SK-N-SH (cell line): Measurements from ENCODE around the gene FERMT2. TPM values are rescaled to one million over a fixed set of nuclear protein-coding genes. Genes with fewer than 3 reads are reported as not detected.

ENCODE experiments used
- CTCF ChIA-PET: fragments of 300-600, 350-600 bp; formaldehyde crosslinking; extraction: SDS; loops from one replicate; lab custom pipeline; 2021; lab: Yijun Ruan, JAX
- POLR2A ChIA-PET: fragments of 350-600 bp; sonication (Branson Sonifier 250); formaldehyde crosslinking; extraction: SDS; loops from one replicate; lab custom pipeline; 2020; ENCODE audit warnings: antibody characterized with exemption, inconsistent platforms; lab: Yijun Ruan, JAX
- DNase-seq: peaks from one replicate; pipeline ENCODE4 v3.0.0; 2012
- H2AFZ ChIP-seq: fragments of 200-600 bp; sonication (generic); 2 replicates; pipeline ENCODE4 v1.8.1; 2016; ENCODE audit warnings: antibody characterized with exemption, mild to moderate bottlenecking, low read depth
- H3F3A ChIP-seq: fragments of 200-600 bp; sonication (generic); replicated peaks from 2 replicates; pipeline ENCODE3; 2016; ENCODE audit warnings: antibody characterized with exemption, mild to moderate bottlenecking; ENCODE audit not compliant: insufficient read depth
- H3K27ac ChIP-seq, 2 experiments: fragments of 200-500 bp in 1 of 2; fragments of 200-600 bp in 1 of 2; sonication (Bioruptor generic) in 1 of 2; sonication (generic), shearing (Covaris generic) in 1 of 2; 2 replicates each; pipeline versions ENCODE4 v1.5.1 to v1.6.1; 2014 to 2016; ENCODE audit warnings: low read depth in 2 of 2, inconsistent platforms in 1 of 2, low read length in 1 of 2, mild to moderate bottlenecking in 1 of 2, mixed read lengths in 1 of 2
- H3K27me3 ChIP-seq: fragments of 200-600 bp; sonication (generic), shearing (Covaris generic); 2 replicates; pipeline ENCODE4 v1.6.1; 2016; ENCODE audit warnings: mixed run types; ENCODE audit not compliant: insufficient read depth
- H3K36me3 ChIP-seq, 2 experiments: fragments of 200-500 bp in 1 of 2; fragments of 200-600 bp in 1 of 2; sonication (Bioruptor generic) in 1 of 2; sonication (generic) in 1 of 2; replicated peaks in 1 of 2; 2 replicates each; pipeline versions ENCODE3 to v1.5.1; 2014 to 2016; ENCODE audit warnings: low read length in 1 of 2, mild to moderate bottlenecking in 1 of 2; ENCODE audit not compliant: insufficient read depth in 2 of 2, control insufficient read depth in 1 of 2
- H3K4me1 ChIP-seq, 2 experiments: fragments of 200-500 bp in 1 of 2; fragments of 200-600 bp in 1 of 2; sonication (Bioruptor generic) in 1 of 2; sonication (generic), shearing (Covaris generic) in 1 of 2; 2 replicates each; pipeline versions ENCODE4 v1.5.1 to v1.6.1; 2014 to 2016; ENCODE audit warnings: low read depth in 1 of 2, low read length in 1 of 2, mixed run types in 1 of 2; ENCODE audit not compliant: insufficient read depth in 2 of 2, control insufficient read depth in 1 of 2
- H3K4me2 ChIP-seq: fragments of 200-600 bp; sonication (generic), shearing (Covaris generic); 2 replicates; pipeline ENCODE4 v1.6.1; 2017; ENCODE audit warnings: mixed run types
- H3K4me3 ChIP-seq, 2 experiments: fragments of 200-500 bp in 1 of 2; fragments of 200-600 bp in 1 of 2; sonication (Bioruptor generic) in 1 of 2; sonication (generic), shearing (Covaris generic) in 1 of 2; 2 replicates each; pipeline versions ENCODE4 v1.5.1 to v1.8.1; 2014 to 2016; ENCODE audit warnings: low read depth in 2 of 2, inconsistent platforms in 1 of 2, low read length in 1 of 2, mild to moderate bottlenecking in 1 of 2, mixed read lengths in 1 of 2, moderate library complexity in 1 of 2
- H3K79me2 ChIP-seq: fragments of 200-600 bp; sonication (generic); 2 replicates; pipeline ENCODE4 v1.8.1; 2017; ENCODE audit warnings: mild to moderate bottlenecking; ENCODE audit not compliant: insufficient read depth
- H3K9ac ChIP-seq: fragments of 200-600 bp; sonication (generic); 2 replicates; pipeline ENCODE4 v1.6.1; 2017; ENCODE audit warnings: mixed run types
- H3K9me2 ChIP-seq: fragments of 200-600 bp; sonication (generic); 2 replicates; pipeline ENCODE4 v1.6.1; 2017; ENCODE audit warnings: mixed run types
- H3K9me3 ChIP-seq: fragments of 200-600 bp; sonication (generic); 2 replicates; pipeline ENCODE4 v1.6.1; 2017; ENCODE audit warnings: mixed run types, mild to moderate bottlenecking, moderate library complexity
- H4K20me1 ChIP-seq: fragments of 200-600 bp; sonication (generic); 2 replicates; pipeline ENCODE4 v1.6.1; 2017; ENCODE audit warnings: mild to moderate bottlenecking, mixed run types; ENCODE audit not compliant: insufficient read depth
- EZH2phosphoT487 ChIP-seq: fragments of 200-600 bp; sonication (generic); IDR thresholded peaks from 2 replicates; pipeline ENCODE4 v1.6.1; 2017; ENCODE audit warnings: low read depth, mixed run types, mild to moderate bottlenecking, antibody characterized with exemption, moderate library complexity, borderline replicate concordance
- FOSL2 ChIP-seq: IDR thresholded peaks from 2 replicates; pipeline ENCODE4 v1.4.0; 2012; ENCODE audit warnings: low read depth, mild to moderate bottlenecking, moderate library complexity, borderline replicate concordance
- JUND ChIP-seq: IDR thresholded peaks from 2 replicates; pipeline ENCODE4 v1.4.0; 2012
- MAX ChIP-seq: IDR thresholded peaks from 2 replicates; pipeline ENCODE4 v1.4.0; 2012; ENCODE audit warnings: low read depth
- MEF2A ChIP-seq: IDR thresholded peaks from 2 replicates; pipeline ENCODE4 v1.4.0; 2012; ENCODE audit warnings: low read depth, borderline replicate concordance
- MXI1 ChIP-seq: IDR thresholded peaks from 2 replicates; pipeline ENCODE4 v1.6.1; 2012; ENCODE audit warnings: mild to moderate bottlenecking, low read depth, low read length, improper control_type of control experiment
- NFIC ChIP-seq: IDR thresholded peaks from 2 replicates; pipeline ENCODE4 v1.4.0; 2012; ENCODE audit warnings: borderline replicate concordance
- NRF1 ChIP-seq: IDR thresholded peaks from 2 replicates; pipeline ENCODE4 v1.6.1; 2012; ENCODE audit warnings: low read depth, mild to moderate bottlenecking, low read length
- POLR2AphosphoS5 ChIP-seq: IDR thresholded peaks from 2 replicates; pipeline ENCODE4 v1.6.1; 2012; ENCODE audit warnings: low read depth, low read length
- RCOR1 ChIP-seq: fragments of 150-350 bp; IDR thresholded peaks from 2 replicates; pipeline ENCODE4 v1.6.1; 2017; ENCODE audit warnings: antibody characterized with exemption, low read length
- REST ChIP-seq: IDR thresholded peaks from 2 replicates; pipeline ENCODE4 v1.6.1; 2012; ENCODE audit warnings: mild to moderate bottlenecking, low read depth, low read length, moderate library complexity
- RFX5 ChIP-seq: IDR thresholded peaks from 2 replicates; pipeline ENCODE4 v1.6.1; 2012; ENCODE audit warnings: mild to moderate bottlenecking, improper control_type of control experiment, low read length
- TCF12 ChIP-seq: IDR thresholded peaks from 2 replicates; pipeline ENCODE4 v1.4.0; 2012
- USF1 ChIP-seq: IDR thresholded peaks from 2 replicates; pipeline ENCODE4 v1.4.0; 2012; ENCODE audit warnings: low read depth, borderline replicate concordance
- USF2 ChIP-seq: fragments of 150-350 bp; IDR thresholded peaks from 2 replicates; pipeline ENCODE4 v1.6.1; 2017; ENCODE audit warnings: antibody characterized with exemption, low read length, low read depth, borderline replicate concordance
- YY1 ChIP-seq: IDR thresholded peaks from 2 replicates; pipeline ENCODE4 v1.4.0; 2012; ENCODE audit warnings: low read depth, mild to moderate bottlenecking
- ZBTB33 ChIP-seq: IDR thresholded peaks from 2 replicates; pipeline ENCODE4 v1.4.0; 2012; ENCODE audit warnings: low read depth, borderline replicate concordance
- WGBS: methylation state at CpG from one replicate; pipeline ENCODE4 v1.1.6; 2017; ENCODE audit warnings: low lambda C conversion rate; 5-methylcytosine and 5-hydroxymethylcytosine counted together
- polyA plus RNA-seq, 3 experiments: library from polyadenylated mRNA; depleted of rRNA; stranded (reverse); fragments of >200 nt; gene quantifications; 2 replicates each; pipeline ENCODE4 v1.2.3, GENCODE V29; 2012

FERMT2 gene
- polyA plus RNA-seq, 1 of the 3 experiments (the other 2 are of a cell fraction), result 40.1 TPM

- Histone ChIP-seq H3K4me3 (no peak overlapping the region), H3K27me3 (no peaks in the 10 kb centered on the region), H2AFZ (no peak overlapping the region), H3K9me2 (no peaks in the 10 kb centered on the region), H3K4me1 (peaks cover 2 to 15% of the 10 kb centered on the region in 2 experiments; a peak in 2 of 4 replicates), H3K9me3 (no peaks in the 10 kb centered on the region), H3K27ac (no peak overlapping the region), H3K79me2 (peaks cover 100% of the 10 kb centered on the region), H3K4me2 (no peak overlapping the region), H3F3A (peaks cover 26% of the 10 kb centered on the region), H4K20me1 (peaks cover 99% of the 10 kb centered on the region), H3K9ac (no peak overlapping the region), H3K36me3 (peaks cover 0 to 46% of the 10 kb centered on the region in 2 experiments)
- WGBS, result 91% methylated on average over 4 of the region's 4 CpGs
- ChIA-PET CTCF (interaction anchor here (1.3 to 2.1 kb wide), 3 partner anchors 8 to 12 kb away, joined by 3 to 7 read pairs (median 6); no protein-coding TSS in a partner anchor), POLR2A (no interaction called here)
- no peak for TF ChIP-seq NRF1
- TF ChIP-seq REST, result no peak
- TF ChIP-seq MEF2A, result no peak
- TF ChIP-seq POLR2AphosphoS5, result no peak
- no peak for TF ChIP-seq FOSL2
- TF ChIP-seq ZBTB33, result no peak
- no peak for TF ChIP-seq USF2
- no peak for TF ChIP-seq NFIC
- TF ChIP-seq YY1, result no peak
- TF ChIP-seq USF1, result no peak
- no peak for TF ChIP-seq EZH2phosphoT487
- TF ChIP-seq RFX5, result no peak
- TF ChIP-seq TCF12, result no peak
- TF ChIP-seq RCOR1, result no peak
- TF ChIP-seq MAX, result no peak
- no peak for TF ChIP-seq MXI1
- no peak for TF ChIP-seq JUND
- DNase-seq, result no peak
Observed at GRCh38 chr14:52937306-52937705, 13.5 kb downstream of the FERMT2 start.
